A549 (cell line): ENCODE measurements around the gene NHLH1.

Experiments used
- CBX8 ChIP-seq: fragments of 200-600 bp; sonication (generic); IDR thresholded peaks from 2 replicates; pipeline ENCODE4 v1.6.1; 2016
- CHD2 ChIP-seq: fragments of 150-350 bp; IDR thresholded peaks from 2 replicates; pipeline ENCODE4 v1.6.1; 2014; ENCODE audit warnings: low read length; ENCODE audit not compliant: partially characterized antibody
- CTCF ChIP-seq: fragments of >200 bp; sonication (Bioruptor Twin); formaldehyde crosslinking; IDR thresholded peaks from 3 replicates; pipeline ENCODE4 v1.5.1; 2016
- HDAC2 ChIP-seq: fragments of 200-600 bp; sonication (generic); IDR thresholded peaks from 2 replicates; pipeline ENCODE4 v1.6.1; 2016
- MAFK ChIP-seq: fragments of 450-650 bp; IDR thresholded peaks from 2 replicates; pipeline ENCODE4 v1.6.1; 2014; ENCODE audit not compliant: partially characterized antibody
- MAX ChIP-seq: IDR thresholded peaks from 2 replicates; pipeline ENCODE4 v1.6.1; 2012
- POLR2A ChIP-seq: IDR thresholded peaks from 2 replicates; pipeline ENCODE4 v1.6.1; 2012; ENCODE audit warnings: mild to moderate bottlenecking, low read length
- RAD21 ChIP-seq, 2 experiments: fragments of >200 bp in 1 of 2; sonication (Bioruptor Twin) in 1 of 2; formaldehyde crosslinking in 1 of 2; IDR thresholded peaks in 1 of 2; conservative IDR thresholded peaks in 1 of 2; 2 replicates in 1 of 2; 3 replicates in 1 of 2; pipeline ENCODE4 v1.6.1; 2012 to 2018; ENCODE audit warnings: inconsistent platforms in 1 of 2
- RFX5 ChIP-seq: fragments of 450-650 bp; IDR thresholded peaks from 2 replicates; pipeline ENCODE4 v1.7.1; 2014; ENCODE audit warnings: antibody characterized with exemption, mild to moderate bottlenecking, moderate library complexity
- SREBF2 ChIP-seq: fragments of 450-650 bp; IDR thresholded peaks from 2 replicates; pipeline ENCODE4 v1.6.1; 2014; ENCODE audit warnings: mild to moderate bottlenecking, moderate library complexity
- USF2 ChIP-seq: fragments of 450-650 bp; IDR thresholded peaks from 2 replicates; pipeline ENCODE4 v1.6.1; 2014; ENCODE audit warnings: antibody characterized with exemption

GRCh38 chr1:160409486-160409885 lies 42.6 kb downstream of the NHLH1 start:
- TF ChIP-seq CTCF (no peak), MAX (no peak), HDAC2 (no peak), USF2 (no peak), RFX5 (no peak), RAD21 (conservative IDR thresholded peaks at IDR 0.05 in 1 of 2, IDR thresholded peaks at IDR 0.05 in 1 of 2) (no peak), CBX8 (no peak), MAFK (no peak), POLR2A (no peak), SREBF2 (no peak), CHD2 (no peak)
